Measurements from ENCODE around the gene CDSN. TPM values are rescaled to one million over a fixed set of nuclear protein-coding genes. Genes with fewer than 3 reads are reported as not detected.
"Not testable (repeated sequence)": the region's sequence is repeated elsewhere in the genome, so short reads cannot be mapped to it uniquely, and the experiment has no call there.

Gene CDSN
- total and polyA plus RNA-seq, 12 donors, result 0.03 to 0.08 TPM; not detected in 10

GRCh38 chr6:31165986-31166385, 45.7 kb upstream of the CDSN start:
- TF ChIP-seq POLR2A (IDR thresholded peaks at IDR 0.05), result no peak
- TF ChIP-seq CTCF (IDR thresholded peaks at IDR 0.05), result no peak
- no peak for DNase-seq
- Histone ChIP-seq H3K36me3 (replicated peaks in 1 of 2) (no peaks in the 10 kb centered on the region), H3K4me1 (replicated peaks in 1 of 2) (no peaks in the 10 kb centered on the region), H3K4me3 (no peak overlapping the region), H3K27ac (no peak overlapping the region), H3K9me3 (replicated peaks in 1 of 3) (no peaks in the 10 kb centered on the region), H3K27me3 (no peaks in the 10 kb centered on the region)
- WGBS, 4 donors, result 78 to 91% (median 87%) methylated on average over 4 to 5 of the region's 5 CpGs
- intact Hi-C loops (cut with DNase I), result no loop called here

DNA sequence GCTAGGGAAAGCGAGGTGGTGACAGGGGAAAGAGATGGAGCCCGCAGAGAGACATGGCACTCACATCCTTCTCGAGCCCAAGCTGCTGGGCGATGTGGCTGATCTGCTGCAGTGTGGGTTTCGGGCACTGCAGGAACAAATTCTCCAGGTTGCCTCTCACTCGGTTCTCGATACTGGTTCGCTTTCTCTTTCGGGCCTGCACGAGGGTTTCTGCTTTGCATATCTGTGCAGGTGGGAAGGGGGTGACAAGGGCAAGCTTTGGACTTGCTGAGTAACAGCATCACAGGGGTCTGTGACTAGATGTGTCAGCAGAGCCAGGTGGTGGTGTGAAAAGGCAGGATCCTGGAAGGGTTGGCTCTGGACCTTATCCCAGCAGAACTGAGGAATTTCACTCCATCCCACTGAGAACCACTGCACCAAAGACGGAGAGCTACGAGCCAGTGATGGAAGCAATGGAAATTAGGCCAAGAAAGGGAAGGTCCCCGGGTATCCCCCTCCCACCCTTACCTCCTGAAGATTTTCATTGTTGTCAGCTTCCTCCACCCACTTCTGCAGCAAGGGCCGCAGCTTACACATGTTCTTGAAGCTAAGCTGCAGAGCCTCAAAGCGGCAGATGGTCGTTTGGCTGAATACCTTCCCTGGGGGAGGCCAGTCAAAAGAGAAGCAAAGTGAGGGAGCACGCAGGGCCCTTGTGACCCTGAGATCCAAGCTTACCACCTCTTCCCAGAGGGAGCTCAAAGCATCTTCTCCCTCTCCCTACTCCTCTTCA, 45.0 kb upstream of the CDSN start:
- WGBS, 4 donors, result 85 to 92% (median 91%) methylated on average over 12 to 17 of the region's 17 CpGs
- H3K9me3 ChIP-seq (replicated peaks in 1 of 3); H3K36me3 ChIP-seq (replicated peaks in 1 of 2); H3K27me3 ChIP-seq; intact Hi-C loops (cut with DNase I); H3K4me3 ChIP-seq; H3K4me1 ChIP-seq (replicated peaks in 1 of 2); DNase-seq; H3K27ac ChIP-seq: not testable (repeated sequence)

GRCh38 chr6:31164475-31165063, 44.3 kb upstream of the CDSN start:
- H3K36me3 ChIP-seq (replicated peaks in 1 of 2); H3K9me3 ChIP-seq (replicated peaks in 1 of 3); H3K27me3 ChIP-seq; H3K4me3 ChIP-seq; intact Hi-C loops (cut with DNase I); H3K4me1 ChIP-seq (replicated peaks in 1 of 2); H3K27ac ChIP-seq; DNase-seq: not testable (repeated sequence)
- 84 to 100% (median 96%) methylated on average over 7 to 9 of the region's 9 CpGs for WGBS, 4 donors

DNA sequence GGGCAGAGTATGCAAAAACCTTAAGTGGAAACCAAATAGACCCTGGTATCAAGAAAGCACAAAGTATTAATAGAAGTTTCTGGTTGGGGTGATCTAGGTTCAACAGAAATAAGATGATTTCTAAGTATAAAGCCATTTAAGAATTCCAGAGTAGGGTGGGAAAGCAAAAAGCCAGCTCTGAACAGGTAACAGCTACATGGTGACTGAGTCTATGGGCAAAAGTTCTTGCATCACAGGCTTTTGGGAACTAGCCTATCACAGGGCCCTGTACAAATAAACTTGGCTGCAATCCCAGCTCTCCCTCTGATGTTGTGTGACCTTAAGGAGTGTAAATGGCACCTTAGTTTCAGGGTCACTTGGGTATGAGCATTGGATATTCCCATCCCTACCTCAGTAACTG, 43.7 kb upstream of the CDSN start:
- Histone ChIP-seq H3K4me1 (replicated peaks in 1 of 2) (peaks cover 0 to 3% of the 10 kb centered on the region in 2 donors), H3K9me3 (replicated peaks in 1 of 3) (no peaks in the 10 kb centered on the region), H3K27me3 (no peaks in the 10 kb centered on the region), H3K4me3 (no peak overlapping the region), H3K27ac (no peak overlapping the region), H3K36me3 (replicated peaks in 1 of 2) (no peaks in the 10 kb centered on the region)
- no peak for TF ChIP-seq POLR2A (IDR thresholded peaks at IDR 0.05)
- no peak for TF ChIP-seq CTCF (IDR thresholded peaks at IDR 0.05)
- DNase-seq, result peak in 2 of 7 donors; percentile 34 to 37
- intact Hi-C loops (cut with DNase I), result no loop called here

DNA sequence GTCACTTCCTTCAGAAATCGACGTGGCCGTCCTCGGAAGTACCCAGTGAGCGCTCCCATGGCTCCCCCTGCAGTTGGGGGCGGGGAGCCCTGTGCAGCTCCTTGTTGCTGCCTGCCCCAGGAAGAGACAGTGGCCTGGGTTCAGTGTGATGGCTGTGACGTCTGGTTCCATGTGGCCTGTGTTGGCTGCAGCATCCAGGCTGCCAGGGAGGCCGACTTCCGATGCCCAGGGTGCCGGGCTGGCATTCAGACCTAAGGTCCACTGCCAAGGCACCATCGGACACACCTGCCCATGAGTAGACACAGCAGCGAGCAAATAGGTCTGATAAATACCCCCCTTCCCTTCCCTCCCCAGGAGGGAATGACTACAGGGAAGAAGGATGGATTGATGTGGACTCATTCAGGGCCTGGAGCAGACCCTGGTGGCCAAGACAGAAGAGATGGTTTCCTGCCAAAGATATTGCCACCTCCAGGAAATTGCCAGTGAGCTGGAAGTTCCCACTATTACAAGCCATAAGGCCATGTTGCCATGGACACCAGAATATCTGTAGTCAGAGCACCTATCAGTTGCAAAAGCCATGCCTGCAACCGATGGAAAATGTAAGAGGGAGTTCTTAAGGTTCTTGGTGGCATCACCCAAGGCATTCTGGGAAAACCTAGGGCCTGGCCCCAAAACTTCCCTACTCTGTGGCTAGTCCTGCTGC, 42.4 kb upstream of the CDSN start:
- WGBS, 4 donors, result 85 to 94% (median 89%) methylated on average over 3 to 13 of the region's 13 CpGs
- no peak overlapping the region for H3K27ac ChIP-seq
- intact Hi-C loops (cut with DNase I), result no loop called here
- H3K36me3 ChIP-seq (replicated peaks in 1 of 2), result no peaks in the 10 kb centered on the region
- TF ChIP-seq POLR2A (IDR thresholded peaks at IDR 0.05), result no peak
- no peak for TF ChIP-seq CTCF (IDR thresholded peaks at IDR 0.05)
- no peaks in the 10 kb centered on the region for H3K27me3 ChIP-seq
- peaks cover under 1 to 9% of the 10 kb centered on the region in 2 donors for H3K4me1 ChIP-seq (replicated peaks in 1 of 2)
- no peaks in the 10 kb centered on the region for H3K9me3 ChIP-seq (replicated peaks in 1 of 3)
- no peak overlapping the region for H3K4me3 ChIP-seq
- DNase-seq, result no peak
